Eye (tissue), 1 donor: Measurements from ENCODE around the gene MEGF8.
"Not testable (repeated sequence)": the region's sequence is repeated elsewhere in the genome, so short reads cannot be mapped to it uniquely, and the experiment has no call there.

Experiments used
- DNase-seq: peaks from one replicate; pipeline ENCODE4 v3.0.0-alpha.2; 2015

Gene MEGF8

DNA sequence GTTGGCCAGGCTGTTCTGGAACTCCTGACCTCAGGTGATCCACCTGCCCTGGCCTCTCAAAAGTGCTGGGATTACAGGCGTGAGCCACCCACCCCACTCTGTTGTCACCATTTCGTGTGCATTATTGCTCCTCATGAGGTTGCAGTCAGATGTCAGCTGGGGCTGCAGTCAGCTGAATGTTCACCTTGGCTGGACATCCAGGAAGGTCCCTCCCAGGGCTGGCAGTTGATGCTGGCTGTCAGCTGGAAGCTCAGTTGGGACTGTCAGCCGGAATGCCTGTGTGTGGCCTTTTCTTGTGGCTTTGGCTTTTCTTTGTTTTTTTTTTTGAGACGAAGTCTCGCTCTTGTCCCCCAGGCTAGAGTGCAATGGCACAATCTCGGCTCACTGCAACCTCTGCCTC lies 6.6 kb downstream of the MEGF8 start:
- DNase-seq, result no peak

DNA sequence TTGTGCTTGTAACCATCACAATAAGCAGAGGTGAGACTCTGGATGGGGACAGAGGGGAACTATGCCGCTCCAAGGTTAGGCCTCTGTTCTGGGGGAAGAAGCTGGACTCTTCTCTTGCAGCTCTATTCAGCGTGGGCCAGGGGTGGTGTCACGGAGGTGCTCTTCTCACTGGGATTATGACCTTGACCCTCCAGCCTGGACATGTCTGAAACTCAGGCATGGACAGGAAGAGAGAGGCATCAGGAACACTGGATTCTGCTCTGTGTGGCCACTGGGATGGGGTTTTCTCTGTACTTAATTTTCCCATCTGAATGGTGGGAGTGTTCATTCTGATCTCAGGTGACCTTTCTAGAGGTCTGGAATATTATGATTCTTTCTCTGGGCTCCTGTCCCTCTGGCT lies 7.6 kb downstream of the MEGF8 start:
- no peak for DNase-seq

DNA sequence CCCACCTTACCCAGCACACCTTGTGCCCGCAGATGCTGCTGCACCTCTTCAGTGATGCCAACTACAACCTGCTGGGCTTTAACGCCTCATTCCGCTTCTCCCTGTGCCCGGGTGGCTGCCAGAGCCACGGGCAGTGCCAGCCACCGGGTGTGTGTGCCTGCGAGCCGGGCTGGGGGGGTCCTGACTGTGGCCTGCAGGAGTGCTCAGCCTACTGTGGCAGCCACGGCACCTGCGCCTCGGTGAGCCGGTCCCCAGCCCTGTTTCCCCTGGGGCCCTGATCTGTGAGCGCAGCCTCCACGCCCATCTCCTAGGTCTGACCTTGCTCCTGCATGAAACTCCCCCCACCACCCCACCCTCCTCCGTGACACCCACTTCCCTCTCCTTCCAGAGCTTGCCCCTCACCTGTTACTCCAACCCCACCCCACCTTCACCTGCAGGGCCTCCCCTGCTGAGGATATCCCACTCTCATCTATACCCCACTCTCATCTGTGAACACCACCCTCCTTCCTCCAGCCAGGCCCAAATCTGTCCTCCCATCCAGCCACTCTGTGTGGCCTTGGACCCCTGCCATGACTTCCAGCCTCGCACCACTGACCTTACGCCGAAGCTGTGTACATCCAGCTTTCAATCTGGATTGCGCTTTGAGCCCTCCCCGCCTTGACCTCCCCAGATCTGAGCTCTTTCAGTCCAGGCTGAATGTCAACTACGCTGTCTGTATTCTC lies 8.7 kb downstream of the MEGF8 start:
- DNase-seq, result no peak

DNA sequence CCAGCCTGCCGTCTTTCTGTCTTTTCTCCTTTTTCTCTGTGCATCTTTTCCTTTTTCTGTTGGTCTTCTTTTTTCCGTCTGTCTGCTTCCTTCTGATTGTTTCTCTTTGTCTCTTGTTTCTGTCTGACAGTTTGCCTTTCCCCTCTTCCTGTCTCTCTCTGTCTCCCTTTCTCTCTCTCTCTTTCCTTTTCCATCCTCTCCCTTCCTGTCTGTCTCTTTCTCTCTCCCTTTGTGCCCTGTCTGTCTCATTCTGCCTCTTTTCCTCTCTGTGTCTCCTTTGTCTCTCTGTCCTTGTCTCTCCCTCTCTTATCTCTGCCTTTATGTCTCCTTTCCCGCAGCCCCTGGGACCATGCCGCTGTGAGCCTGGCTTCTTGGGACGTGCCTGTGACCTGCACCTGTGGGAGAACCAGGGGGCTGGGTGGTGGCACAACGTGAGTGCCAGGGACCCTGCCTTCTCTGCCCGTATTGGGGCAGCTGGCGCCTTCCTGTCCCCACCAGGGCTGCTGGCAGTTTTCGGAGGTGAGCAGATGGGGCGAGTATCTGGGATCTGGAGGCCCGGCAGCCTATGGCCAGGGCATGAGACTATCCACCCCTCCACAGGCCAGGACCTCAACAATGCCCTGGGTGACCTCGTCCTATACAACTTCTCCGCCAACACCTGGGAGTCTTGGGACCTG lies 9.4 kb downstream of the MEGF8 start:
- no peak for DNase-seq

DNA sequence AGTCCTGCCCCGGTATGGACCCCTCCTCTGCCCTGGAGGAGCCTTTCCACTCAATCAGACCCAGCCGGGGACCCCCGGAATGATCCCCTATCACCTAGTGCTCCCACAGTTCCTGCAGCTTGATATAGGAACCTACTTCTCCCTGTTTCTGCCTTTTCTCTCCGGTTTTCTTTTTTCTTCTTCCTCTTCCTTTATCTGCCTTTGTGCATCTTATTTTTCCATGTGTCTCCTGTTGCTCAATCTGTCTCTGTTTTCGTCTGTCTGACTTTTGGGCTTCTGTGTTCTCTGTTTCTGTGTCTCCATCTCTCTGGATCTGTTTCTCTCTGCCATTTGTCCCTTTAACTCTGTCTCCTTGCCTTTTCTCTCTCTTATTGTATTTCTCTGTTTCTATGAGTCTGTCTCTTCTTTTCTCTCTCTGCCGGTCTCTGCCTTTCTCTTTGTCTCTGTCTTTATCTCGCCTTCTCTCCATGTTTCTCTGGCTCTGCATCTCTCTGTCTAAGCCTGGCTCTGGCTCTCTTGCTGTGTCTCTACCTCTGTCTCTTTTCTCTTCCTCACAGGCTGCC lies 10.0 kb downstream of the MEGF8 start:
- no peak for DNase-seq

DNA sequence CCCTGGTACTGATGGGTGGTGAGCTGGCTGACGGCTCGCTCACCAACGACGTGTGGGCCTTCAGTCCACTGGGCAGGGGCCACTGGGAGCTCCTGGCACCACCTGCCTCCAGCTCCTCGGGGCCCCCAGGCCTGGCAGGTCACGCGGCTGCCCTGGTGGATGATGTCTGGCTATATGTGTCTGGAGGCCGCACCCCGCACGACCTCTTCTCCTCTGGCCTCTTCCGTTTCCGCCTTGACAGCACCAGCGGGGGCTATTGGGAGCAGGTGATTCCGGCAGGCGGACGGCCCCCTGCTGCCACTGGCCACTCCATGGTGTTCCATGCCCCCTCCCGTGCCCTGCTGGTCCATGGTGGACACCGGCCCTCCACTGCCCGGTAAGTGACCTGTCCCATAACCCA lies 10.5 kb downstream of the MEGF8 start:
- DNase-seq, result no peak

DNA sequence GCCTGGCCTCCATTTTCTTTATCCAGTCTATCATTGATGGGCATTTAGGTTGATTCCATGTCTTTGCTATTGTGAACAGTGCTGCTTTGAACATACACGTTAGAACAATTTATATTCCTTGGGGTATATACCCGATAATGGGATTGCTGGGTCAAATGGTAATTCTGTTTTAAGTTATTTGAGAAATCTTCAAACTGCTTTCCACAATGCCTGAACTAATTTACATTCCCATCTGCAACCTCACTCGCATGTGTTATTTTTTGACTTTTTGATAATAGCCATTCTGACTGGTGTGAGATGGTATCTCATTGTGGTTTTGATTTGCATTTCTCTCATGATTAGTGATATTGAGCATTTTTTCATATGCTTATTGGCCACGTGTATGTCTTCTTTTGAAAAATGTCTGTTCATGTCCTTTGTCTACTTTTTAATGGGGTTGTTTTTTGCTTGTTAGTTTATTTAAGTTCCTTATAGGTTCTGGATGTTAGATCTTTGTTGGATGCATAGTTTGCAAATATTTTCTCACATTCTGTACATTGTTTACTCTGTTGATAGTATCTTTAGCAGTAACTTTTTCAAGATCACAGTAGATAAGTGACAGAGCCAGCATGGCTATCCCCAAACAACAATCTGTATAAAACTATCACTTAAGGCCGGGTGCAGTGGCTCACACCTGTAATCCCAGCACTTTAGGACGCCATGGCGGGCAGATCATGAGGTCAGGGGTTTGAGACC lies 13.9 kb downstream of the MEGF8 start:
- not testable (repeated sequence) for DNase-seq

DNA sequence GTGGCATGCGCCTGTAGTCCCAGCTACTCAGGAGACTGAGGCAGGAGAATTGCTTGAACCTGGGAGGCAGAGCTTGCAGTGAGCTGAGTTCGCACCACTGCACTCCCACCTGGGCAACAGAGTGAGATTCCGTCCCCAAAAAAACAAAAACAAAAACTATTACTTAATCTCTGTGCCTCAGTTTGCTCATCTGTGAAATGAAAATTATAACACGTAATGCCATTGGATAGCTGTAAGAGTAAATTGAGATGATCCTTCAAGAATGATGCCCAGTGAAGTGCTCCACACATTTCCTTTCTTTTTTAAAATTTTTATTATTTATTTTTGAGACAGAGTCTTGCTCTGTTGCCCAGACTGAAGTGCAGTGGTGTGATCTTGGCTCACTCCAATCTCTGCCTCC lies 14.5 kb downstream of the MEGF8 start:
- not testable (repeated sequence) for DNase-seq

DNA sequence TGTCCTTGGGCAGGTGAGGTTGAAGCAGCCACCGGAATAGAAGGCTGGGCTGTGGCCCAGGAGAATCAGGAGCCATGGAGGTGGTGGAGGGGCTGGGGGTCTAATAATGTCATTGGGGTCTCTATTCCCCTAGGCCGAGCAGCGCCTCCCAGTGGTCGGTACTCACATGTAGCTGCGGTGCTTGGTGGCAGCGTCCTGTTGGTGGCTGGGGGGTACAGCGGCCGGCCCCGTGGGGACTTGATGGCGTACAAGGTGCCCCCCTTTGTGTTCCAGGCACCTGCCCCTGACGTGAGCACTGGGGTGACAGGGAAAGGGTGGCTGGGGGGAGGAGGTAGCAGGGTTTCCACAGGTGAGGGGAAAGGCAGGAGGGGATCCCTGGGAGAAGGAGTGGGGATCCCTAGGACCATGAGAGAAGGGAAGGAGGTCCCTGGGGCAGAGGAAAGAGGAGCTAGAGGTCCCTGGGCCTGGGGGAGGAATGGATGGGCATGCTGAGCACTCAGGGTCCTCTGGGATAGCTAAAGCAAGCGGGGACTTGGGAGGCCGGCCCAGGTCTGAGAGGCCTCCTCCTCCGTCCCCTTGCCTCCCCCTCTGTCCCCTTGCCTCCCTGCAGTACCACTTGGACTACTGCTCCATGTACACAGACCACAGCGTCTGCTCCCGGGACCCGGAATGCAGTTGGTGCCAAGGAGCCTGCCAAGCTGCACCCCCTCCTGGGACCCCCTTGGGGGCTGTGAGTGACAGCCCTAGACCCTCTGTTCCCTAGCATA lies 18.1 kb downstream of the MEGF8 start:
- DNase-seq, result no peak

DNA sequence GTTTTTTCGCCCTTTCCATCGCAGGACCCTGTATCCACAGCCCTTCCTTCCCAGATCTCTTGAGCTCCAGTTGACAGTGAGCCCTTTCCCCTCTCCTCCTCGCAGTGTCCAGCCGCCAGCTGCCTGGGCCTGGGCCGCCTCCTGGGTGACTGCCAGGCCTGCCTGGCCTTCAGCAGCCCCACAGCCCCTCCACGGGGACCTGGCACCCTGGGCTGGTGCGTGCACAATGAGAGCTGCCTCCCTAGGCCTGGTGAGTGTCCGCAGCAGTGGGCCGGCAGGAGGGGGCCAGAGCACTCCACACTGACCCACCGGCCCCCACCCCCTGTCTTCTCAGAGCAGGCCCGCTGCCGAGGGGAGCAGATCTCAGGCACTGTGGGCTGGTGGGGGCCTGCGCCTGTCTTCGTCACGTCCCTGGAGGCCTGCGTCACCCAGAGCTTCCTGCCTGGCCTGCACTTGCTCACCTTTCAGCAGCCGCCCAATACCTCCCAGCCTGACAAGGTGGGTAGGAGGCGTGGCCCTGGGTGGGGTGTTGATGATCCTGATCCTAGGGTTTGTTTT lies 19.0 kb downstream of the MEGF8 start:
- DNase-seq, result no peak

DNA sequence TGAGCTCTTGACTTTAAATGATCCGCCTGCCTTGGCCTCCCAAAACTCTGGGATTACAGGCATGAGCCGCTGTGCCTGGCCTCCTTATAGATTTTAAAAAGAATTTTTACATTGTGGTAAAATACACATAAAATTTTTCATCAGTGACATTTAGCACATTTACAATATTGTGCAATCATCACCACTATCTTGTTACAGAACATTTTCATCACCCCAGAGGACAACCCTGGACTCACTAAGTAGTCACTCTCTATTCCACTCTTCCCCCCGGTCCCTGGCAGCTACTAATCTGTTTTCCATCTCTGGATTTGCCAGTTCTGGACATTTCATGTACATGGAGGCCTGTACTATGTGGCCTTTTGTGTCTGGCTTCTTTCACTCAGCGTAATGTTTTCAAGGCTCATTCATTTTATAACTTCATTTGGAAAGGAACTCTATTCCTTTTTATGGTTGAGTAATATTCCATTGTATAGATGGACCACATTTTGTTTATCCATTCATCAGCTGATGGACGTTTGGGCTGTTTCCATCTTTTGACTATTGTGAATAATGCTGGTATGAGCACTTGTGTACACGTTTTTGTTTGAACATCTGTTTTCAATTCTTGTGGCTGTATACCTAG lies 19.9 kb downstream of the MEGF8 start:
- no peak for DNase-seq

DNA sequence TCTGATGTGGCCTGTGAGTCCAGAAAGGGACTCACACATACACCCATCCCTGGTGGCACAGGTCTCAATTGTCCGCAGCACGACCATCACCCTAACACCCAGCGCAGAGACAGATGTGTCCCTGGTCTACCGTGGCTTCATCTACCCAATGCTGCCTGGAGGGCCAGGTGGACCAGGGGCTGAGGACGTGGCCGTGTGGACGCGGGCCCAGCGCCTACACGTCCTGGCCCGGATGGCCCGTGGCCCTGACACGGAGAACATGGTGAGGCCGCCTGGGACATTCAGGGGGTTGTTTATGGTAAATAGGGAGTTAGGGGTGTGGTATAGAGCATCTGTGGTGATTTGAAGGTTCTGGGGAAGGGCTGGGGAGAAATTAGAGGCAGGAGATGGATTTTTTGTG lies 22.8 kb downstream of the MEGF8 start:
- DNase-seq, result no peak

DNA sequence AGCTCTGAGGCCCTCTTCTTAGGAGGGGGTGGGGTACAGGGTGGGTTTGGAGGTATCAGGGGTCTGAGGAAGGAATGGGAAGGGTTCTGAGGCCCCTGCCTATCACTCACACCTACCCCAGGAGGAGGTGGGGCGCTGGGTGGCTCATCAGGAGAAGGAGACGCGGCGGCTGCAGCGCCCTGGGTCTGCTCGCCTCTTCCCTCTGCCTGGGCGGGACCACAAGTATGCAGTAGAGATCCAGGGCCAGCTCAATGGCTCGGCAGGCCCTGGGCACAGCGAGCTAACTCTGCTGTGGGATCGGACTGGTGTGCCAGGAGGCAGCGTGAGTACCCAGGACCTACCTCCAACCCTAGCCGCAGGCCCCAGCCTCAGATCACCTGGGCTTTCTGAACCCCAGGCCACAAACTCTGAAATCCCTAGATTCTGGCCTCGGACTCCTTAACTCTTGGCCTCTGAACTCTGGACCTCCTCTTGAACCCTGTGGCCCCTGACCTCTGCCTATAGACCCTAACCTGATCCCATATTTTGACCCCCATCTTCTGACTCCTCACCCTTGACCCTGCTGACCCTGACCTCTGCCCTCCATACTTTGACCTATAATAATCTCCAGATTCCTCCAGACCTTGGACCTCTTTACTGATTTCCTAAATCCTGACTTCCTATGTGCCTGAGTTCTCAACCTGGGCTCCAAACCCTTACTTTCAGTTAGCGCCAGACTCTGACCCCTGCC lies 24.1 kb downstream of the MEGF8 start:
- DNase-seq, result no peak

DNA sequence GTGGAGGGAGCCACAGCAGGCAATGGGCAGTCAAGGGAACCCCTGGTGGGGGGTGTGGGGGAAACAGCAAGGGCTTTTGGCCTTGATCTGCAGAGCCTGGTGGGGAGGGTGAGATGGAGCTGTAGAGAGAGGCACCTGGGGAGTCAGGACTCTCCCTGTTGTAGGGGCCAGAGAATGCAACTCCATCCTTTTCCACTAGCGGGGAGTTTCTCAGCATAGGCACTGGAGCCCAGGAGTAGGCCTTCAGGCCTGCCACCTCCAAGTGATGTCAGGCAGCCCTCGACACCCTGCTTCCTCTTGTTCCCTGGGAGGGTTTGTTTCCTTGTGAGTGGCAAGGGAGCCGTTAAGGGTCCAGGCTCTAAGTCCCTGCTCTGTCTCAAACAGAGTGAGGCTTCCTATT lies 25.0 kb downstream of the MEGF8 start:
- DNase-seq, result no peak

DNA sequence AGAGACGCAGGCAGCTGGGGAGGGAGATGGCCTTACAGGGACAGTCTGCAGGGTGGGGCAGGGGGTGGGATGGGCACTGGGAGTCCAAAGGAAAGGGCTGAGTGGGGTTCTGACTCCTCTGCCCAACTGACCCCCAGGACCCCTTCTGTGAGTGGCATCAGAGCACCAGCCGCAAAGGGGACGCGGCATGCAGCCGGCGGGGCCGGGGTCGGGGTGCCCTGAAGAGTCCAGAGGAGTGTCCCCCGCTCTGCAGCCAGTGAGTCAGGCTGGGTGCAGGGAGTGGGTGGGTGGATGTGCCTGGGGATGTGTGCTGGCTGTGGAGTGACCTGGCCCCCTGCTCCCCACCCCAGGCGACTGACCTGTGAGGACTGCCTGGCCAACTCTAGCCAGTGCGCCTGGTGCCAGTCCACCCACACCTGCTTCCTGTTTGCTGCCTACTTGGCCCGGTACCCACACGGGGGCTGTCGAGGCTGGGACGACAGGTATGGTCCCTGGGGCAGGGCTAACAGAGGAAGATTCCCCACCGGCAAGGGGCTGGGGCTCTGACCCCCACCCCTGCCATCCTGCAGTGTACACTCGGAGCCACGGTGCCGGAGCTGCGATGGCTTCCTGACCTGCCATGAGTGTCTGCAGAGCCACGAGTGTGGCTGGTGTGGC lies 25.8 kb downstream of the MEGF8 start:
- no peak for DNase-seq

DNA sequence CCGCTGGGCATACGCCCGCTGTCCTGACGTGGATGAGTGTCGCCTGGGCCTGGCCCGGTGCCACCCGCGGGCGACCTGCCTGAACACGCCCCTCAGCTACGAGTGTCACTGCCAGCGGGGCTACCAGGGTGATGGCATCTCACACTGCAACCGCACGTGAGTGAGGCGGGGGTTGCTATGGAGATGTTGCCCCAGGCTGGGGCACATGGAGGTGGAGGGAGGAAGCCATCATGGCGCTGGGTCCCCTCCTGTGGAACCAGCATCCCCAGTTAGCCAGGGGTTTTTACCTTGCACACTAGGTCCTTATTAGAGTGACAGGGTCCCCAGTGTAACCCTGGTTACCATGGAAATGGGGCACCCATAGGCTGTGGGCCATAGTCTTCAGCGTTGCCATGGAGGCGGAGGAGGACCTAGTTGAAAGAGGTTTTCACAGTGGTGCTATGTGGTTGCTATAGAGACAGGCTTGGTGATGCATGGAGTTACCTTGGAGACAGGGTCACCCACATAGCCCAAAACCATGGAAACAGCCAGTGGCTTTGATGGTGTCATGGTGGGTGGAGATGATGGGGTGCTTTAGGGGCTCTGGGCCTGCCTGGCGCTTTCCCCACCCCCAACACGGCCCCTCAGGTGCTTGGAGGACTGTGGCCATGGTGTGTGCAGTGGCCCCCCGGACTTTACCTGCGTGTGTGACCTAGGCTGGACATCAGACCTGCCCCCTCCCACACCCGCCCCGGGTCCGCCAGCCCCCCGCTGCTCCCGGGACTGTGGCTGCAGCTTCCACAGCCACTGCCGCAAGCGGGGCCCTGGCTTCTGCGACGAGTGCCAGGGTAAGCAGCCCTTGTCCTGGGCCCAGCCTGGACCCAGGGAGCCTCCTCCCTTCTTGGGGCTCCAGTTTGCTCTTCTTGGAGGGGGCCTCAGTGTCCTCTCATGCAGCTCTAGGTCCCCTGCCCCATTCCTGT lies 27.1 kb downstream of the MEGF8 start:
- DNase-seq, result peak; percentile 91

DNA sequence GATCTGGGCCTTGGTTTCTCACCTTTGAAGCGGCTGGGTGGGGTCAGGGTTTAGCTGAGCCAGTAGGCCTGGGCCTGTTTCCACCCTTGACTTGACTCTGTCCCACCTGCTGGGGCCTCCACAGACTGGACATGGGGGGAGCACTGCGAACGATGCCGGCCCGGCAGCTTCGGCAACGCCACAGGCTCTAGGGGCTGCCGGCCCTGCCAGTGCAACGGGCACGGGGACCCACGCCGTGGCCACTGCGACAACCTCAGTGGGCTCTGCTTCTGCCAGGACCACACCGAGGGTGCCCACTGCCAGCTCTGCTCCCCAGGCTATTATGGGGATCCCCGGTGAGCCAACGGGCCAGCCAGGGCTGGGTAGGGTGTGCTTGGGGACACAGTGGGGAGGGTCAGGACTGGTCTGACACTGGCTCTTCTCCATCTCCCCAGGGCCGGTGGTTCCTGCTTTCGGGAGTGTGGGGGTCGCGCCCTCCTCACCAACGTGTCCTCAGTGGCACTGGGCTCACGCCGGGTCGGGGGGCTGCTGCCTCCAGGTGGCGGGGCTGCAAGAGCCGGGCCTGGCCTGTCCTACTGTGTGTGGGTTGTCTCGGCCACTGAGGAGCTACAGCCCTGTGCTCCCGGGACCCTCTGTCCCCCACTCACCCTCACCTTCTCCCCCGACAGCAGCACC lies 28.0 kb downstream of the MEGF8 start:
- no peak for DNase-seq

DNA sequence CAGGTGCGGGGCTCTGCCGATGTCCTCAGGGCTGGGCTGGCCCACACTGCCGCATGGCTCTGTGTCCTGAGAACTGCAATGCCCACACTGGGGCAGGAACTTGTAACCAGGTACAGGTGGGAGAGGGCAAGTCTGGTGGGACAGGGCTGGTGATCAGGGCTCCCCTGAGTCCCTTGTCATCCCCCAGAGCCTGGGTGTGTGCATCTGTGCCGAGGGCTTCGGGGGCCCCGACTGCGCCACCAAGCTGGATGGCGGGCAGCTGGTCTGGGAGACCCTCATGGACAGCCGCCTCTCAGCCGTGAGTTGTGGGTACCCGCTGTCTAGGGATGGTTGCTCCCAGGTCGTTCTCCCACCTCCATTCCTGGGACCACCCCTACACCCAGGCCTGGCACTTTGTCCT lies 30.5 kb downstream of the MEGF8 start:
- DNase-seq, result no peak

DNA sequence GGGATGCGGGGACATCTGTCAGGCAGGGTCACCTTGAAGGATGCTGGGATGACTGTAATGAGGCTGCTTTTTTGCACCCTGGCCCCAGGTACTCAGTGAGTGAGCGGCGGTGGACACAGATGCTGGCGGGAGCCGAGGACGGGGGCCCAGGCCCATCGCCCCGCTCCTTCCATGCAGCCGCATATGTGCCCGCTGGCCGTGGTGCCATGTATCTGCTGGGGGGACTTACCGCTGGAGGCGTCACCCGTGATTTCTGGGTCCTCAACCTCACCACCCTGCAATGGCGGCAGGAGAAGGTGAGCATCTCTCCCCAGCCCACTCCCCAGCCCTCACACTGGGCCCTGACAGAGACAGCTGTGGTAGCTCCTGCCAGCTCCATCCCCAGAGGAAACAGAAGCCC lies 31.3 kb downstream of the MEGF8 start:
- DNase-seq, result no peak
